ENCODE results near the gene HCST. TPM values are rescaled to one million over a fixed set of nuclear protein-coding genes. Genes with fewer than 3 reads are reported as not detected.

The HCST gene
- total and polyA plus RNA-seq, 4 donors = 2.0 to 13.3 (median 3.8) TPM

- Histone ChIP-seq H3K36me3 (ENCODE audit: control insufficient read depth in 4 of 4, insufficient read depth in 3 of 4, low read depth in 1 of 4, low read length in 3 of 4) (peaks cover 0 to 5% (median under 1%) of the 10 kb centered on the region in 4 donors), H3K4me3 (ENCODE audit: low read depth in 1 of 3, low read length in 3 of 3) (no peak overlapping the region), H3K27ac (ENCODE audit: low read depth in 1 of 2, low read length in 2 of 2) (no peak overlapping the region), H3K27me3 (ENCODE audit: control insufficient read depth in 4 of 4, insufficient read depth in 4 of 4, low read length in 3 of 4) (no peaks in the 10 kb centered on the region), H3K4me1 (ENCODE audit: control insufficient read depth in 4 of 4, insufficient read depth in 4 of 4, low read length in 3 of 4) (peaks cover 2 to 10% (median 6%) of the 10 kb centered on the region in 4 donors), H3K9me3 (ENCODE audit: control insufficient read depth in 4 of 4, low read length in 3 of 4) (no peaks in the 10 kb centered on the region), H3K9ac (ENCODE audit: low read depth in 1 of 2, low read length in 2 of 2) (no peak overlapping the region)
- DNase-seq (ENCODE audit: low spot score) = no peak
- TF ChIP-seq CTCF (IDR thresholded peaks at IDR 0.05; ENCODE audit: low read depth, low read length, missing input control) (no peak), EGR1 (IDR thresholded peaks at IDR 0.05; ENCODE audit: low read depth in 2 of 2) (no peak), NR2F2 (IDR thresholded peaks at IDR 0.05) (no peak), REST (IDR thresholded peaks at IDR 0.05) (no peak), HNF4G (IDR thresholded peaks at IDR 0.05) (no peak), YY1 (IDR thresholded peaks at IDR 0.05) (no peak)
- 90% methylated on average over 9 of the region's 9 CpGs for WGBS
These were observed 41.3 kb downstream of the HCST start for GRCh38 chr19:35943321-35944301.

- Histone ChIP-seq H3K9me3 (ENCODE audit: control insufficient read depth in 4 of 4, low read length in 3 of 4) (no peaks in the 10 kb centered on the region), H3K27ac (ENCODE audit: low read depth in 1 of 2, low read length in 2 of 2) (no peak overlapping the region), H3K9ac (ENCODE audit: low read depth in 1 of 2, low read length in 2 of 2) (no peak overlapping the region), H3K36me3 (ENCODE audit: control insufficient read depth in 4 of 4, insufficient read depth in 3 of 4, low read depth in 1 of 4, low read length in 3 of 4) (peaks cover 0 to 5% (median under 1%) of the 10 kb centered on the region in 4 donors), H3K4me1 (ENCODE audit: control insufficient read depth in 4 of 4, insufficient read depth in 4 of 4, low read length in 3 of 4) (peaks cover 2 to 8% (median 6%) of the 10 kb centered on the region in 4 donors), H3K4me3 (ENCODE audit: low read depth in 1 of 3, low read length in 3 of 3) (no peak overlapping the region), H3K27me3 (ENCODE audit: control insufficient read depth in 4 of 4, insufficient read depth in 4 of 4, low read length in 3 of 4) (no peaks in the 10 kb centered on the region)
- no peak for DNase-seq (ENCODE audit: low spot score)
- 90% methylated on average over 52 of the region's 52 CpGs for WGBS
- TF ChIP-seq SP1 (IDR thresholded peaks at IDR 0.05) = no peak
- TF ChIP-seq HNF4A (conservative IDR thresholded peaks at IDR 0.05) = no peak
- no peak for TF ChIP-seq GABPA (IDR thresholded peaks at IDR 0.05 in 1 of 2, conservative IDR thresholded peaks at IDR 0.05 in 1 of 2)
- no peak for TF ChIP-seq JUND (IDR thresholded peaks at IDR 0.05)
- no peak for TF ChIP-seq CTCF (IDR thresholded peaks at IDR 0.05; ENCODE audit: low read depth, low read length, missing input control)
- no peak for TF ChIP-seq FOXA2 (IDR thresholded peaks at IDR 0.05)
- no peak for TF ChIP-seq RAD21 (IDR thresholded peaks at IDR 0.05)
- no peak for TF ChIP-seq ZBTB33 (IDR thresholded peaks at IDR 0.05)
- TF ChIP-seq MAX (IDR thresholded peaks at IDR 0.05) = no peak
- TF ChIP-seq TAF1 (conservative IDR thresholded peaks at IDR 0.05) = no peak
- no peak for TF ChIP-seq RXRA (IDR thresholded peaks at IDR 0.05)
- no peak for TF ChIP-seq EGR1 (IDR thresholded peaks at IDR 0.05; ENCODE audit: low read depth in 2 of 2)
- no peak for TF ChIP-seq FOXA1 (IDR thresholded peaks at IDR 0.05)
These were observed 42.2 kb downstream of the HCST start for GRCh38 chr19:35944556-35944955.
